Colonic mucosa (tissue), 4 donors: ENCODE measurements around the gene GRK5. TPM values are rescaled to one million over a fixed set of nuclear protein-coding genes. Genes with fewer than 3 reads are reported as not detected.

Experiments
- DNase-seq: peaks from one replicate; pipeline ENCODE4 v3.0.0-alpha.2; 2020
- H3K27ac ChIP-seq: fragments of 200-600 bp; one replicate; pipeline ENCODE4 v1.8.0; 2021
- H3K27me3 ChIP-seq: fragments of 200-600 bp; one replicate; pipeline ENCODE4 v1.8.0; 2021
- H3K36me3 ChIP-seq: fragments of 200-600 bp; one replicate; pipeline ENCODE4 v1.8.0; 2021
- H3K4me1 ChIP-seq: fragments of 200-600 bp; one replicate; pipeline ENCODE4 v1.8.0; 2021; ENCODE audit warnings: mild to moderate bottlenecking
- H3K4me3 ChIP-seq: fragments of 200-600 bp; one replicate; pipeline ENCODE4 v1.8.0; 2021
- H3K9ac ChIP-seq, 2 donors: one replicate each; pipeline ENCODE4 v1.7.0; 2013; ENCODE audit warnings: control low read depth in 2 of 2, low read depth in 2 of 2, low read length in 2 of 2
- H3K9me3 ChIP-seq: fragments of 200-600 bp; one replicate; pipeline ENCODE4 v1.8.0; 2021
- intact Hi-C: fragments of 100-400 bp; cut with DNase I; formaldehyde crosslinking; loops from one replicate; pipeline ENCODE4 v1.14.1; 2022
- total RNA-seq, 2 donors: library from RNA; stranded (reverse); fragmentation: NEBNext Ultra II Directional in 1 of 2; extraction: Animal tissue kit (Norgen Biotek cat#: 25700) in 1 of 2; gene quantifications; one replicate each; pipeline ENCODE4 v1.2.1, GENCODE V29; 2021
- TF ChIP-seq, protein P1 (sequence below): fragments of 200-600 bp; IDR thresholded peaks from one replicate; pipeline ENCODE4 v1.8.0; 2022; ENCODE audit warnings: antibody characterized with exemption, mild to moderate bottlenecking
- donor health status: healthy.
- donor health status: DM: no; HTN: no; CAD: no.
- donor health status: DM: no; HTN: no; CAD: no.

Gene GRK5
- total RNA-seq, 2 donors from 2014 or later, result 4.6 to 12.7 TPM

DNA sequence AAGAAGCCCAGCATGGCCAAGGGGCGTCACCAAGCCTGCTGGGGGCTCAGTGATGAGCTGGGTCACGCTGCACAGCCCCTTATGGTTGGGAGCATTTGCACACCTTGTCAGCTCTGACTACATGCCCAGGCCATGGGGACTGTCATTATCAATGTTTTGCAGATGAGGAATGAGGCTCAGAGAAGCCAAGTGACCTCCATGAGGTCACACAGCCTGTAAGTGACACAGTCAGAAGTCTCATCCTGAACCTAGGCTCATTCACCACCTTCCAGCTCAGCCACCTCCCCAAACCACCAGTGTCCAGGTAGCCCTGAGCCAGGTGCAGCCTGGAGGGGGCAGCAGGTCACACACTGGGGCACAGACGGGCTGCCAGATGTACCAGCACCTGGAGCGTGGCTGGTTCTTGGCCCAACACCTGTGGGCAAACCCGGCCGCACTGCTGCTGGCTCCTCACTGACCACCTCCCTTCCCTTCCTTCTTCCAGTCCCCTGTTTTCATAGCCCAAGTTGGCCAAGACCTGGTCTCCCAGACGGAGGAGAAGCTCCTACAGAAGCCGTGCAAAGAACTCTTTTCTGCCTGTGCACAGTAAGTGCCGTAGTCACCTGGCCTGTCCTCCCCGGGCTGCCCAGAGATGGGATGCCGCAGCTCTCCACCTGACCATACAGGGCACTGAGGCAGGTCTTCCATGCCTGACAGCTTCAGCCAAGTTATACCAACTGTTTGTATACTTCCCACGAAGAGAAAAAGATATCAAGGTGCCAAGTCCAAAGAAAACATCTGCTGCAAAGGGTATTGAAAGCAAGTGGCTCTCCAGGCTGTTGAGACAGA, 215.5 kb downstream of the GRK5 start:
- Histone ChIP-seq H3K4me3 (no peak overlapping the region), H3K27ac (no peak overlapping the region)

DNA sequence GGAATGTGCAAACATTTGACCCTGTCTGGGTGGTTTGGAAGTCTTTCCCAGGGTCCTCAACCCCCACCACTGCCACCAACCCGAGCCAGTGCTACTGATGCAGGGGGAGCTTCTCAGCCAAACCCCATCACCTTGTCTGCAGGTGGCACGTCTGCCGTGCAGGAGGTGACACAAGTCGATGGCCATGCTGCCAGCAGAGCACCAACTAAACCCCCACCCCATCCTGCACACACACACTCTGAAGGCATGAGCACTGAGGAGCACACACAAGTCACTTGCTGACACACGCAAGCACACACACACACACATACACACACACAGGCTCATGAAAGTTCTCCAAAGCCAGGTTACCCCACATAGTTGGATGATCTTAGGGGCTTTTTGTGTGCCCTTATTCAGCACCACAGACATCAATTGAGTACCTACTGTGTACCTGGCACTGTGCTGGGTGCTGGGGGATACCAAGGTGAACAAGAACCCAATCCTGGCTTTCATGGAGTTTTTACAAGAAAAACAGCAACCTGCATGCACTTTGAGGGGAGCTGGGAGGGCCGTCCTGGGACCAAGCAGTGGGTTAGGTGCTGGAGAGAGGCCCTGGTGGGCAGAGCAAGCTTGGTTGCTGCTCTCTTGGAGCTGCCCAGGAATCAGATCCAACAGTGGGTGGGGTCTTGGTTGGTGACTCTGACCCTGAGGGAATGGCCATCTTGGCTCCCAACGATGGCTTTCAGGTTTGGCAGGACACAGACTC, 216.3 kb downstream of the GRK5 start:
- no peak overlapping the region for H3K4me3 ChIP-seq
- no peaks in the 10 kb centered on the region for H3K9me3 ChIP-seq
- no peaks in the 10 kb centered on the region for H3K4me1 ChIP-seq
- DNase-seq, result no peak
- H3K27ac ChIP-seq, result no peak overlapping the region
- H3K36me3 ChIP-seq, result no peaks in the 10 kb centered on the region
- H3K27me3 ChIP-seq, result no peaks in the 10 kb centered on the region
- TF ChIP-seq, protein P1, sequence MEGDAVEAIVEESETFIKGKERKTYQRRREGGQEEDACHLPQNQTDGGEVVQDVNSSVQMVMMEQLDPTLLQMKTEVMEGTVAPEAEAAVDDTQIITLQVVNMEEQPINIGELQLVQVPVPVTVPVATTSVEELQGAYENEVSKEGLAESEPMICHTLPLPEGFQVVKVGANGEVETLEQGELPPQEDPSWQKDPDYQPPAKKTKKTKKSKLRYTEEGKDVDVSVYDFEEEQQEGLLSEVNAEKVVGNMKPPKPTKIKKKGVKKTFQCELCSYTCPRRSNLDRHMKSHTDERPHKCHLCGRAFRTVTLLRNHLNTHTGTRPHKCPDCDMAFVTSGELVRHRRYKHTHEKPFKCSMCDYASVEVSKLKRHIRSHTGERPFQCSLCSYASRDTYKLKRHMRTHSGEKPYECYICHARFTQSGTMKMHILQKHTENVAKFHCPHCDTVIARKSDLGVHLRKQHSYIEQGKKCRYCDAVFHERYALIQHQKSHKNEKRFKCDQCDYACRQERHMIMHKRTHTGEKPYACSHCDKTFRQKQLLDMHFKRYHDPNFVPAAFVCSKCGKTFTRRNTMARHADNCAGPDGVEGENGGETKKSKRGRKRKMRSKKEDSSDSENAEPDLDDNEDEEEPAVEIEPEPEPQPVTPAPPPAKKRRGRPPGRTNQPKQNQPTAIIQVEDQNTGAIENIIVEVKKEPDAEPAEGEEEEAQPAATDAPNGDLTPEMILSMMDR, result no peak
- no peak overlapping the region for H3K9ac ChIP-seq
- intact Hi-C loops, result no loop called here

More for the DNA sequence above, 215.5 kb downstream of the GRK5 start:
- TF ChIP-seq, protein P1, result no peak
- intact Hi-C loops, result no loop called here
- Histone ChIP-seq H3K36me3 (no peaks in the 10 kb centered on the region), H3K9me3 (no peaks in the 10 kb centered on the region), H3K27me3 (no peaks in the 10 kb centered on the region), H3K4me1 (no peaks in the 10 kb centered on the region), H3K9ac (no peak overlapping the region)
- DNase-seq, result no peak

DNA sequence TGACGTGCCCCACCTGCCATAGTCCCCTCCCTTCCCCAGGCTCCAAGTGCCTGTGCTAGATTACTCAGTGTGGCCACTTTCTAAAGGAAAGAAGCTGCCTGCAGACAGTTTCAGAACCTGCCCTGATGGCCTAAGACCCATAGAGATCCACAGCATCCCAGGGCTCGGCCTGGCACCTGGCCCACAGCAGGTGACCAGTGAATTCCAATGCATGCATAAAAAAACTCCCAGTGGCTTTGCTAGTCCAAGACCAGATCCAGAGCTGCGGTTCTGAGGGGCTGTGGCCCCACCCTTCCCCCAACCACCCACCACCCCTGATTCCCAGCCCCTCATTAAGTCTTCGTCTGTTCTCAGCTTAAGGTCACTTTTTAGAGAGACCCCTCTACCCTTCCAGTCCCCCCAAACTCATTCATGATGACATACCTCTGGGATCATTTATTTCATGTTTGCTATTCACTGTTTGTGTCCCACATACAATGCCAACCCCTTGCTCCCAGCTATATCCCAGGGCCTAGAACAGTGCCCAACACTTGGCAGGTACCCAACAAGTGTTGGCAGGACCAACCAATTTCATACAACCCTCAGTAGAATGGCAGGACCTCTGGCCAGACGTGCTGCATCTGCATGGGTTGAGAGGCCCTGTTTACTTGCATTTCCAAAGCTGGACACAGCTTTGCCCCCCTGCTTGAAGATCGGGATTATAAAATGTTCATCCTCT, 217.0 kb downstream of the GRK5 start:
- H3K27me3 ChIP-seq, result no peaks in the 10 kb centered on the region
- H3K4me1 ChIP-seq, result no peaks in the 10 kb centered on the region
- H3K27ac ChIP-seq, result no peak overlapping the region
- H3K36me3 ChIP-seq, result no peaks in the 10 kb centered on the region
- intact Hi-C loops, result no loop called here
- H3K9ac ChIP-seq, result no peak overlapping the region
- H3K4me3 ChIP-seq, result no peak overlapping the region
- TF ChIP-seq, protein P1, result no peak
- H3K9me3 ChIP-seq, result no peaks in the 10 kb centered on the region
- no peak for DNase-seq

DNA sequence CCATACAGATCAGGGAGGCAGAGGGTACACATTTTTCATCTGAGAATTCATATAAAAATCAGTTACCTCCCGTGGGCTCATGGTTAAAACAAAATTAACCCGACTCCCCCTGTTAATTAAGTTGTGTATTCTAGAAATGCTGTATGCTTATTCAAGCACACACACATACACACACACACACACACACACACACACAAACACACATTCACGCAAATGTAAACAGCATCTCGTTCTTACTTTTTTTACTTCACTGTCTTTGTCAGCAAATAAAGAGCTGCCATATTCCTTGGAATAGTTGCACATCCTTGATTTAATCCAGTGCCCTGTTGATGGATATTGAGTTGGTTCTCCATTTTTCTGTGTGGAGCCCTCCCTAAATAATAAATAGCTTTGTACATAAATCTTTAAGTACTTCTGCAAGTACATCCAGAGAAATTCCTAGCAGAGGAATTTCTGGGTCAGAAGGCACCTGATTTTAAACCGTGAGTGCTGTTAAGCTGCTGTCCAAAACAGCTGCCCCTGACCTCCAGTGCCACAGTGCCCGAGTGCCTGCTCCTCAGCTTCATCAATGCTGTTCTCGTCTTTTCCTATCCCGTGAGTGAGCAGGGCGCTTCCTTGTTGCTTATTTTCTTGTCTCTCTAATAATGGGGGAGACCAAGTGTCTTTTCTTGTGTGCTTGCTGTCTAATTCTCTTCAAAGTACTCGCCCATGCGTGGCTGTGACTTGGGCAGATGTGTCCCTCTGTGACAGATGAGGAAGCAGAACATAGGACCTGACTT, 217.9 kb downstream of the GRK5 start:
- no peaks in the 10 kb centered on the region for H3K4me1 ChIP-seq
- H3K4me3 ChIP-seq, result no peak overlapping the region
- no peak for DNase-seq
- no peaks in the 10 kb centered on the region for H3K36me3 ChIP-seq
- no peak overlapping the region for H3K9ac ChIP-seq
- H3K9me3 ChIP-seq, result no peaks in the 10 kb centered on the region
- TF ChIP-seq, protein P1, result no peak
- H3K27ac ChIP-seq, result no peak overlapping the region
- no peaks in the 10 kb centered on the region for H3K27me3 ChIP-seq
- intact Hi-C loops, result no loop called here

DNA sequence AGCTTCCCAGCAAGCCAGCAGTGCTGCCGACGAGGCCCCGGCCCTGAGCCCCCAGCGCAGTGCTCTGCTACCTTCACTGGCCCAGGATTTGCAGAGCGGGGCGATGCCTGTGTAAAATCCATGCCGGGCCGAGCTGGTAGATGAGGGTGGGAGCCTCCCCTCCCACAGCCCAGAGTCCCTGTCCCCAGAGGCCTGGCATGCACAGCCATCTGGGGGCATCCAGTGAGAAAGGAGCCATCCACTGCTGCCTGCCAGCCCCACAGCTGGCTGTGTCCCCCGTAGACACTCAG, 218.5 kb downstream of the GRK5 start:
- DNase-seq, result no peak
- Histone ChIP-seq H3K9ac (no peak overlapping the region), H3K27me3 (no peaks in the 10 kb centered on the region), H3K36me3 (no peaks in the 10 kb centered on the region), H3K4me3 (no peak overlapping the region), H3K9me3 (no peaks in the 10 kb centered on the region), H3K4me1 (no peaks in the 10 kb centered on the region), H3K27ac (no peak overlapping the region)
- intact Hi-C loops, result no loop called here
- TF ChIP-seq, protein P1, result no peak
